ENCODE results near the gene TINAGL1.

Gene TINAGL1

DNA sequence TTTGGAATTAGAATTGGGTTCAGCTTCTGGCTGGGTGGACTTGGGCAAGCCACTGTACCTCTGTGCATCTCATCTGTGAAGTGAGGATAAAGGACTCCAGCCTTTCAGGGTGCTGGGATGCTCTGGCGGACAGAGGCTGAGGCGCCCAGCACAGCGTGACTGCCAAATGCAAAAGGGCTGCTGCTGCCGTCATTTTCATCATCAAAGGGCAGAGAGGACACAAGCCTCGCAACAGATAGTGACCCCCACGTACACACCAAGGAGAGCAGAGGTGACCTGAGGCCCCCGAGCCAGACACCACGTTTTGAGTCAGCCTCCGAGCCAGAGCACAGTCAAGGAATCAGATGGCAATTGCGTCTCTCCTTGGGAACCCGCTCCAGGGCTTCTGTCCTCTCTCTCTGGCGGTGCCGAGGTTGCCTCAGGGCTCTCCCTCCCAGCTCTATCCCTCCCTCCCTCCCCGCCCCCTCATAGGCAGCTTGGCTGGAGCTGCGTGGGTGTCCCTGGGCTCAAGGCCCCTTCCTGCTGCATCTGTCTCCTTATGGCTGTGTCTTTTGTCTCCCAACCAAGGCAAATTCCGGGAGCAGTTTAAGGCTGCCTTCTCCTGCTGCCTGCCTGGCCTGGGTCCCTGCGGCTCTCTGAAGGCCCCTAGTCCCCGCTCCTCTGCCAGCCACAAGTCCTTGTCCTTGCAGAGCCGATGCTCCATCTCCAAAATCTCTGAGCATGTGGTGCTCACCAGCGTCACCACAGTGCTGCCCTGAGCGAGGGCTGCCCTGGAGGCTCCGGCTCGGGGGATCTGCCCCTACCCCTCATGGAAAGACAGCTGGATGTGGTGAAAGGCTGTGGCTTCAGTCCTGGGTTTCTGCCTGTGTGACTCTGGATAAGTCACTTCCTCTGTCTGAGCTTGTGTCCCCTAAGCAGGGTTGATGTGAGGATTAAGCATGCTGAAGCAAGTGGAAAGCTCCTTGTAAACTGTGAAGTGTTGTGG lies 50.2 kb downstream of the TINAGL1 start:
- no peak overlapping the region for H3K27ac ChIP-seq (ENCODE audit: low read length)
- no peaks in the 10 kb centered on the region for H3F3A ChIP-seq (ENCODE audit: insufficient read depth, low read length)
- no peaks in the 10 kb centered on the region for H3K4me1 ChIP-seq (ENCODE audit: low read length)
- H4K20me1 ChIP-seq (ENCODE audit: insufficient read depth, low read length) = no peaks in the 10 kb centered on the region
- H3K79me2 ChIP-seq (ENCODE audit: low read length) = no peaks in the 10 kb centered on the region
- H3K36me3 ChIP-seq (replicated peaks; ENCODE audit: insufficient read depth, low read length) = no peaks in the 10 kb centered on the region
- TF ChIP-seq EZH2 (optimal IDR thresholded peaks at IDR 0.05; ENCODE audit: low read depth, low read length) (no peak), EZH2phosphoT487 (IDR thresholded peaks at IDR 0.05; ENCODE audit: low read length) (no peak)
- TF ChIP-seq, protein P1, sequence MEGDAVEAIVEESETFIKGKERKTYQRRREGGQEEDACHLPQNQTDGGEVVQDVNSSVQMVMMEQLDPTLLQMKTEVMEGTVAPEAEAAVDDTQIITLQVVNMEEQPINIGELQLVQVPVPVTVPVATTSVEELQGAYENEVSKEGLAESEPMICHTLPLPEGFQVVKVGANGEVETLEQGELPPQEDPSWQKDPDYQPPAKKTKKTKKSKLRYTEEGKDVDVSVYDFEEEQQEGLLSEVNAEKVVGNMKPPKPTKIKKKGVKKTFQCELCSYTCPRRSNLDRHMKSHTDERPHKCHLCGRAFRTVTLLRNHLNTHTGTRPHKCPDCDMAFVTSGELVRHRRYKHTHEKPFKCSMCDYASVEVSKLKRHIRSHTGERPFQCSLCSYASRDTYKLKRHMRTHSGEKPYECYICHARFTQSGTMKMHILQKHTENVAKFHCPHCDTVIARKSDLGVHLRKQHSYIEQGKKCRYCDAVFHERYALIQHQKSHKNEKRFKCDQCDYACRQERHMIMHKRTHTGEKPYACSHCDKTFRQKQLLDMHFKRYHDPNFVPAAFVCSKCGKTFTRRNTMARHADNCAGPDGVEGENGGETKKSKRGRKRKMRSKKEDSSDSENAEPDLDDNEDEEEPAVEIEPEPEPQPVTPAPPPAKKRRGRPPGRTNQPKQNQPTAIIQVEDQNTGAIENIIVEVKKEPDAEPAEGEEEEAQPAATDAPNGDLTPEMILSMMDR (IDR thresholded peaks at IDR 0.05; ENCODE audit: low read length) = no peak
- no peak overlapping the region for H3K4me2 ChIP-seq (ENCODE audit: low read depth, low read length)
- H3K27me3 ChIP-seq (replicated peaks; ENCODE audit: insufficient read depth, low read length) = no peaks in the 10 kb centered on the region
- no peak overlapping the region for H3K4me3 ChIP-seq (ENCODE audit: low read length)
- no peak overlapping the region for H3K9ac ChIP-seq (ENCODE audit: low read length)
- H2AFZ ChIP-seq (ENCODE audit: low read length) = no peak overlapping the region
- no peak for DNase-seq
- no peaks in the 10 kb centered on the region for H3K9me2 ChIP-seq (replicated peaks; ENCODE audit: insufficient read depth, low read length)
- H3K9me3 ChIP-seq (replicated peaks; ENCODE audit: insufficient read depth, low read length) = no peaks in the 10 kb centered on the region

DNA sequence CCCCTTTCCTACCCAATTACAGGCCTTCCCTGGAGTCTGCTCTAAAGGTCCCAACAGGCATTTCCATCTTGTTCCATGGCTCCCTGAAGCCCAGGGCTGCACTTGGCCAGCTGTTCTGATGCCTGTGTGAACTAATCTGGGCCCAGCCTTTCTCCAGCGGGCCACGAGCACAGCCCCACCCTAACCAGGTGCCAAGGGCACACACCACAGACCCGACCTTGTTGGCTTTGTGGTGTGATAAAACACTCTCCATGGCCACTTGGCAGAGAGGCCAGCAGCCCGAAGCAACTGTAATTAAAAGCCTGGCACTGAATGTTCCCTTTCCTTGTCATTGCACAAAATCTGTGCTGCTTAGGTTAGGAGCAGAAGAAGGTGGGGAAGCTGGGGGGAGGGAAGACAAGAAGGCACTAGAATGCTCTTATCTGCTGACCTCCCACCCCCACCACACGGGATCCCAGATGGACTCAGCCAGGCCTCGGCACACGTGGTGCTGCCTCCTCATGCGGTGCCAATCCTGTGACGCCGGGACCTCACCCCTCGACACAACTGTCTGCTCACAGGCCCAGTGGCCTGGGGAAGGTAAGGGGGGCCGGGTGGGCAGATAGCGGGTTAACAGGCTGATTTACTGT lies 51.1 kb downstream of the TINAGL1 start:
- H3K4me3 ChIP-seq (ENCODE audit: low read length) = no peak overlapping the region
- H3K36me3 ChIP-seq (replicated peaks; ENCODE audit: insufficient read depth, low read length) = 0 out of 2 replicates have a peak, but pooled peaks cover 3% of the 10 kb centered on the region
- H3F3A ChIP-seq (ENCODE audit: insufficient read depth, low read length) = no peaks in the 10 kb centered on the region
- no peaks in the 10 kb centered on the region for H4K20me1 ChIP-seq (ENCODE audit: insufficient read depth, low read length)
- H3K4me1 ChIP-seq (ENCODE audit: low read length) = no peaks in the 10 kb centered on the region
- no peak for TF ChIP-seq EZH2 (optimal IDR thresholded peaks at IDR 0.05; ENCODE audit: low read depth, low read length)
- TF ChIP-seq, protein P1 (IDR thresholded peaks at IDR 0.05; ENCODE audit: low read length) = no peak
- no peak for TF ChIP-seq EZH2phosphoT487 (IDR thresholded peaks at IDR 0.05; ENCODE audit: low read length)
- H3K27me3 ChIP-seq (replicated peaks; ENCODE audit: insufficient read depth, low read length) = no peaks in the 10 kb centered on the region
- H3K9ac ChIP-seq (ENCODE audit: low read length) = no peak overlapping the region
- no peak overlapping the region for H3K4me2 ChIP-seq (ENCODE audit: low read depth, low read length)
- no peak for DNase-seq
- no peaks in the 10 kb centered on the region for H3K9me3 ChIP-seq (replicated peaks; ENCODE audit: insufficient read depth, low read length)
- no peaks in the 10 kb centered on the region for H3K79me2 ChIP-seq (ENCODE audit: low read length)
- H2AFZ ChIP-seq (ENCODE audit: low read length) = no peak overlapping the region
- no peak overlapping the region for H3K27ac ChIP-seq (ENCODE audit: low read length)
- H3K9me2 ChIP-seq (replicated peaks; ENCODE audit: insufficient read depth, low read length) = no peaks in the 10 kb centered on the region

DNA sequence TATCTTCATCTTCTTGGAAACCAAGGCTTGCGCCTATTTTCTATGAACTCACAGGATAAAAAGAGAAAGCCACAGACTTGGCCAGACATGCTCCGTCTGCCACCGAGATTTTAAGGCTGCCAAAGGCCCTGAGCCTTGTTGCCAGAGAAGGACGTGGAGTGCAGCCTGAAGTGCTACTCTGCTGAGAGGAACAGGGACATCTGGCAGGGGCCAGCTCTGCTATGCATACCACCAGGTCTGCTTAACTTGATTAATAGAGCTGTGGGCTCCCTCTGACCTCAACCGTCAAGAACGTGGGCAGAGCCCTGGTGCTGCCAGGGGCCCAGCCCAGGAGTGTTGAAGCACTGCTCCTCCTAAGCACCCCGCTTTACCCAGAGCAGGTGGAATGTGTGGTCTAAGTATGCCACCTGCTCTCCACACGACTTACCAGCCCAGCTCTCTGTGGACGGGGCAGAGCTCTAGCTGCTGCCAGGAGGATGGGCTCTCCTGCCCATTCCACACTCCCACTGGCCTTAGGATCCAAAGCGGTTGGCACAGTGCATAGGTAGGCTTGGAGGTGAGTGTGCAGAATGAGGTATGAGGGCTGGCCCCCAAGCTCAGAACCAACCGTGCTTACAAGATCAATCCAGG lies 51.7 kb downstream of the TINAGL1 start:
- Histone ChIP-seq H3K9ac (ENCODE audit: low read length) (no peak overlapping the region), H3K36me3 (replicated peaks; ENCODE audit: insufficient read depth, low read length) (0 out of 2 replicates have a peak, but pooled peaks cover 3% of the 10 kb centered on the region), H3K9me3 (replicated peaks; ENCODE audit: insufficient read depth, low read length) (no peaks in the 10 kb centered on the region), H3K27me3 (replicated peaks; ENCODE audit: insufficient read depth, low read length) (no peaks in the 10 kb centered on the region), H3F3A (ENCODE audit: insufficient read depth, low read length) (no peaks in the 10 kb centered on the region), H3K4me3 (ENCODE audit: low read length) (no peak overlapping the region), H4K20me1 (ENCODE audit: insufficient read depth, low read length) (no peaks in the 10 kb centered on the region), H3K4me1 (ENCODE audit: low read length) (no peaks in the 10 kb centered on the region), H3K79me2 (ENCODE audit: low read length) (no peaks in the 10 kb centered on the region), H2AFZ (ENCODE audit: low read length) (no peak overlapping the region), H3K4me2 (ENCODE audit: low read depth, low read length) (no peak overlapping the region), H3K9me2 (replicated peaks; ENCODE audit: insufficient read depth, low read length) (no peaks in the 10 kb centered on the region), H3K27ac (ENCODE audit: low read length) (no peak overlapping the region)
- TF ChIP-seq, protein P1 (IDR thresholded peaks at IDR 0.05; ENCODE audit: low read length) = no peak
- no peak for TF ChIP-seq EZH2phosphoT487 (IDR thresholded peaks at IDR 0.05; ENCODE audit: low read length)
- TF ChIP-seq EZH2 (optimal IDR thresholded peaks at IDR 0.05; ENCODE audit: low read depth, low read length) = no peak
- DNase-seq = no peak
